Endothelial cell of umbilical vein (primary cell): ENCODE results near the gene ARHGEF16. TPM values are rescaled to one million over a fixed set of nuclear protein-coding genes. Genes with fewer than 3 reads are reported as not detected.

Experiments used
- BruUV-seq: library from RNA; stranded (reverse); fragments of 400-500 nt; replicated peaks from 2 replicates; lab custom pipeline; 2021; lab: Mats Ljungman, UMichigan
- CTCF ChIA-PET: fragments of 300-600, 350-600 bp; sonication (Branson Sonifier 250); formaldehyde crosslinking; loops from one replicate; lab custom pipeline; 2021; ENCODE audit warnings: antibody characterized with exemption, inconsistent platforms; lab: Charles Lee
- POLR2A ChIA-PET: fragments of 300-600, 350-600 bp; sonication (Branson Sonifier 250); formaldehyde crosslinking; loops from one replicate; lab custom pipeline; 2021; ENCODE audit warnings: antibody characterized with exemption, inconsistent platforms; lab: Charles Lee
- DNase-seq: peaks from one replicate; pipeline ENCODE4 v3.0.0-alpha.2; 2011; ENCODE audit warnings: low read depth, low spot score
- FAIRE-seq: peaks from 2 replicates; lab custom pipeline; 2011; peaks lifted over from hg19 to GRCh38; lab: Jason Lieb, UNC
- H2AFZ ChIP-seq: 2 replicates; pipeline ENCODE4 v1.6.0; 2012; ENCODE audit warnings: low read depth, low read length, control low read depth, inconsistent platforms
- H3K27ac ChIP-seq: 2 replicates; pipeline ENCODE4 v1.5.1; 2011; ENCODE audit warnings: low read depth, mild to moderate bottlenecking, control low read depth, low read length, moderate library complexity; ENCODE audit not compliant: insufficient read depth
- H3K27me3 ChIP-seq, 2 experiments: 2 replicates each; pipeline versions ENCODE4 v1.6.0 to v1.6.1; 2011; ENCODE audit warnings: low read length in 2 of 2, mixed read lengths in 1 of 2; ENCODE audit not compliant: control insufficient read depth in 2 of 2, insufficient read depth in 2 of 2
- H3K36me3 ChIP-seq, 2 experiments: 2 replicates in 1 of 2; 3 replicates in 1 of 2; pipeline ENCODE4 v1.5.1; 2011; ENCODE audit warnings: low read length in 2 of 2, mild to moderate bottlenecking in 1 of 2, moderate library complexity in 1 of 2; ENCODE audit not compliant: control insufficient read depth in 2 of 2, insufficient read depth in 2 of 2; ENCODE audit errors: extremely low read depth in 1 of 2
- H3K4me1 ChIP-seq: 3 replicates; pipeline ENCODE4 v1.5.1; 2011; ENCODE audit warnings: mild to moderate bottlenecking, low read length; ENCODE audit not compliant: control insufficient read depth, insufficient read depth; ENCODE audit errors: extremely low read depth
- H3K4me2 ChIP-seq: 2 replicates; pipeline ENCODE4 v1.6.1; 2011; ENCODE audit warnings: low read length, control low read depth, mixed read lengths; ENCODE audit not compliant: insufficient read depth
- H3K4me3 ChIP-seq, 3 experiments: fragments of 200-600 bp in 1 of 3; sonication (generic), shearing (Covaris generic) in 1 of 3; replicated peaks in 1 of 3; 2 replicates each; pipeline ENCODE4 v1.5.1; 2011 to 2016; ENCODE audit warnings: control low read depth in 3 of 3, low read length in 3 of 3, mild to moderate bottlenecking in 2 of 3, inconsistent platforms in 1 of 3, low read depth in 1 of 3, moderate library complexity in 1 of 3; ENCODE audit not compliant: insufficient read depth in 1 of 3
- H3K79me2 ChIP-seq: 2 replicates; pipeline ENCODE4 v1.6.0; 2012; ENCODE audit warnings: low read length, inconsistent platforms; ENCODE audit not compliant: control insufficient read depth, insufficient read depth
- H3K9ac ChIP-seq: replicated peaks from 2 replicates; pipeline ENCODE3; 2011; ENCODE audit warnings: low read length, control low read depth; ENCODE audit not compliant: insufficient read depth; ENCODE audit errors: extremely low read depth
- H3K9me1 ChIP-seq: replicated peaks from 3 replicates; pipeline ENCODE4 v1.6.0; 2011; ENCODE audit warnings: mild to moderate bottlenecking, low read length; ENCODE audit not compliant: control insufficient read depth, insufficient read depth; ENCODE audit errors: extremely low read depth
- H3K9me3 ChIP-seq: replicated peaks from 2 replicates; pipeline ENCODE4 v1.5.1; 2012; ENCODE audit warnings: low read length, inconsistent platforms; ENCODE audit not compliant: control insufficient read depth, insufficient read depth
- H4K20me1 ChIP-seq: replicated peaks from 2 replicates; pipeline ENCODE3; 2011; ENCODE audit warnings: mild to moderate bottlenecking, low read length; ENCODE audit not compliant: control insufficient read depth, insufficient read depth; ENCODE audit errors: extremely low read depth
- EZH2 ChIP-seq: IDR thresholded peaks from 2 replicates; pipeline ENCODE4 v1.6.1; 2012; ENCODE audit warnings: borderline replicate concordance, low read depth, mild to moderate bottlenecking, moderate library complexity, low read length, inconsistent platforms; ENCODE audit not compliant: severe bottlenecking
- FOS ChIP-seq: IDR thresholded peaks from 2 replicates; pipeline ENCODE4 v1.6.1; 2011; ENCODE audit warnings: mild to moderate bottlenecking, low read length, moderate library complexity, borderline replicate concordance; ENCODE audit not compliant: insufficient read depth
- GATA2 ChIP-seq: IDR thresholded peaks from 2 replicates; pipeline ENCODE4 v1.7.0; 2011; ENCODE audit warnings: low read depth, mild to moderate bottlenecking, moderate library complexity, mixed read lengths, low read length; ENCODE audit not compliant: insufficient read length, insufficient read depth
- JUN ChIP-seq: IDR thresholded peaks from 2 replicates; pipeline ENCODE4 v1.6.1; 2011; ENCODE audit warnings: borderline replicate concordance, low read depth; ENCODE audit not compliant: insufficient read length, insufficient read depth
- MYC ChIP-seq: IDR thresholded peaks from one replicate; pipeline ENCODE4 v1.6.1; 2011; ENCODE audit warnings: mild to moderate bottlenecking, low read depth, low read length
- POLR2A ChIP-seq: IDR thresholded peaks from 2 replicates; pipeline ENCODE4 v1.6.1; 2012; ENCODE audit warnings: low read depth, mild to moderate bottlenecking, control low read depth, low read length
- POLR2AphosphoS5 ChIP-seq: IDR thresholded peaks from 2 replicates; pipeline ENCODE4 v1.6.1; 2012; ENCODE audit warnings: low read depth, mild to moderate bottlenecking, control low read depth, low read length, moderate library complexity; ENCODE audit not compliant: insufficient read depth
- dilution Hi-C: fragments of 300-500 bp; cut with MboI; formaldehyde crosslinking; loops from one replicate; pipeline ENCODE4 v1.15.0; 2019; ENCODE audit warnings: low sequenced_read_pairs; ENCODE audit not compliant: extremely low pct_ligation_motif_present
- intact Hi-C: fragments of 100-400 bp; cut with micrococcal nuclease; formaldehyde crosslinking; loops from one replicate; pipeline ENCODE4 v1.10.0; 2022
- polyA plus RNA-seq, 4 experiments: library from polyadenylated mRNA; depleted of rRNA in 3 of 4; stranded (reverse) in 3 of 4; unstranded in 1 of 4; fragments of >200 nt; gene quantifications; 2 replicates each; pipeline versions ENCODE4 v1.2.1 to v1.2.3, GENCODE V29; 2011 to 2012; ENCODE audit warnings: missing spikeins in 1 of 4
- total RNA-seq: library from RNA; stranded (reverse); gene quantifications from 2 replicates; pipeline ENCODE4 v1.2.3, GENCODE V29; 2021
- TF ChIP-seq, protein P1 (sequence below), 2 donors: IDR thresholded peaks; 1 replicate in 1 of 2; 2 replicates in 1 of 2; pipeline ENCODE4 v1.5.1; 2011; ENCODE audit warnings: low read length in 2 of 2, mild to moderate bottlenecking in 2 of 2, moderate library complexity in 2 of 2, control low read depth in 1 of 2, inconsistent platforms in 1 of 2, low read depth in 1 of 2; ENCODE audit not compliant: insufficient read depth in 1 of 2; ENCODE audit errors: extremely low read depth in 1 of 2
- TF ChIP-seq, protein P2 (sequence below): IDR thresholded peaks from 2 replicates; pipeline ENCODE4 v1.6.1; 2011; ENCODE audit not compliant: insufficient read depth, insufficient read length

The ARHGEF16 gene
- total and polyA plus RNA-seq, 2 donors (not counting 3 experiments of a cell fraction or from before 2014, with no cell fraction given): 0.52 to 1.3 TPM

DNA sequence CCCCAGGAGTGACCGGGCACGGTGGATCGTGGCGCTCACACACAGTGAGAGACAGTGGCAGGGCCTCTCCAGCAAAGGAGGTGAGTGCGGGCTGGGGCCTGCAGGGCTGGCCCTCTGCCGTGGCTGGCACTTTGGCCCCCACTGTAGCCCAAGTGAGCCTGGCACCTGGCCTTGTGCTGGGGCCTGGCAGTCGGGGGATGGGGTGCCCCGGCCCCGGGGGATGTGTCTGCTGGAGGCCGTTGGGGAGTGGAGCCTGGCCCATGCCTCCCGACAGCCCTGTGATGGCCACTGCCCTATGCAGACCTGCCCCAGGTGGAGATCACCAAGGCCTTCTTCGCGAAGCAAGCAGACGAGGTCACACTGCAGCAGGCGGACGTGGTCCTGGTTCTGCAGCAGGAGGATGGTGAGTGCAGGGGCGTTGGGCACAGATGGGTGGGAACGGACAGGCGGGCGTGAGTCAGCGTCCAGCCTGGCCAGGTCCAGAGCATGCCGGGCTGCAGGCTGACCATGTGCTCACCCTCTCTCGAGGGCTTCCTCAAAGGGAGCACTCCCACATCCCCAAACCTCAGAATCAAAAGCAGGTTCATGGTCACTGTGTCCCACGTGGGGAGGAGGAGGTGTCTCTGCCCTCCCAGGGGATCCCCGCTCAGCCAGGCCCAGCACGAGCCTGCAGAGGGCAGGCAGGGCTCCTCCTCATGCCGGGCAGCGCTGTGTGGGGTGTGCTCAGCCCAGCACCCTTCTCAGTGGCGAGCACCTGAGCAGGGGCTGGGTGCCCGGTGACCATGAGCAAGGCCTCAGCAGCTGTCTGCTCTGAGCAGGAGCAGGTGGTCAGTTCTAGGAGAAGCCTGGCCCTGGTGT, 25.3 kb downstream of the ARHGEF16 start:
- TF ChIP-seq JUN (no peak), POLR2AphosphoS5 (no peak), POLR2A (no peak)
- TF ChIP-seq, protein P1, sequence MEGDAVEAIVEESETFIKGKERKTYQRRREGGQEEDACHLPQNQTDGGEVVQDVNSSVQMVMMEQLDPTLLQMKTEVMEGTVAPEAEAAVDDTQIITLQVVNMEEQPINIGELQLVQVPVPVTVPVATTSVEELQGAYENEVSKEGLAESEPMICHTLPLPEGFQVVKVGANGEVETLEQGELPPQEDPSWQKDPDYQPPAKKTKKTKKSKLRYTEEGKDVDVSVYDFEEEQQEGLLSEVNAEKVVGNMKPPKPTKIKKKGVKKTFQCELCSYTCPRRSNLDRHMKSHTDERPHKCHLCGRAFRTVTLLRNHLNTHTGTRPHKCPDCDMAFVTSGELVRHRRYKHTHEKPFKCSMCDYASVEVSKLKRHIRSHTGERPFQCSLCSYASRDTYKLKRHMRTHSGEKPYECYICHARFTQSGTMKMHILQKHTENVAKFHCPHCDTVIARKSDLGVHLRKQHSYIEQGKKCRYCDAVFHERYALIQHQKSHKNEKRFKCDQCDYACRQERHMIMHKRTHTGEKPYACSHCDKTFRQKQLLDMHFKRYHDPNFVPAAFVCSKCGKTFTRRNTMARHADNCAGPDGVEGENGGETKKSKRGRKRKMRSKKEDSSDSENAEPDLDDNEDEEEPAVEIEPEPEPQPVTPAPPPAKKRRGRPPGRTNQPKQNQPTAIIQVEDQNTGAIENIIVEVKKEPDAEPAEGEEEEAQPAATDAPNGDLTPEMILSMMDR (IDR thresholded peaks at IDR 0.05; ENCODE audit: extremely low read depth in 1 of 2, insufficient read depth in 1 of 2, low read depth in 1 of 2, low read length in 2 of 2): no peak
- Histone ChIP-seq H3K4me1 (no peaks in the 10 kb centered on the region), H3K9me1 (no peaks in the 10 kb centered on the region), H3K4me2 (no peak overlapping the region), H3K27ac (no peak overlapping the region), H2AFZ (no peak overlapping the region), H3K79me2 (no peaks in the 10 kb centered on the region), H3K36me3 (no peaks in the 10 kb centered on the region), H4K20me1 (no peaks in the 10 kb centered on the region), H3K27me3 (no peaks in the 10 kb centered on the region), H3K4me3 (no peak overlapping the region), H3K9me3 (no peaks in the 10 kb centered on the region), H3K9ac (no peak overlapping the region)
- BruUV-seq: no TSS peak
- dilution Hi-C loops: no loop called here
- CTCF ChIA-PET: interaction anchor here (3.9 kb wide), 1 partner anchor 27 kb away, joined by 75 read pairs; no protein-coding TSS in a partner anchor
- intact Hi-C loops: no loop called here
- no peak for DNase-seq
- POLR2A ChIA-PET: no interaction called here
- FAIRE-seq: no peak

DNA sequence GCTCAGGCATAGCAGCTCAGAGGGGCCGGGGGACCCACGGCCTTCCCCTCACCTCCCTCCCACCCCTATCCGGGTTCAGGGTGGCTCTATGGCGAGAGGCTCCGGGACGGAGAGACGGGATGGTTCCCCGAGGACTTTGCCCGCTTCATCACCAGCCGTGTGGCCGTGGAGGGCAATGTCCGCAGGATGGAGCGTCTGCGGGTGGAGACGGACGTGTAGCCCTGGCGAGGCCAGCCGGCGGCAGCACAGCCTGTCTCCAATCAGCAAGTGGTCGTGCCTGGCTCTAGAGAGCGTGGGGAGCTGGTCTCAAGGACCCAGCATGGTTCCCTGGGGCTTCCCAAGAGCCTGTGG, 25.9 kb downstream of the ARHGEF16 start:
- H3K9ac ChIP-seq: no peak overlapping the region
- H3K4me2 ChIP-seq: no peak overlapping the region
- H3K9me3 ChIP-seq: no peaks in the 10 kb centered on the region
- H3K79me2 ChIP-seq: no peaks in the 10 kb centered on the region
- H3K27ac ChIP-seq: no peak overlapping the region
- H4K20me1 ChIP-seq: no peaks in the 10 kb centered on the region
- DNase-seq (no peak), FAIRE-seq (no peak)
- H2AFZ ChIP-seq: no peak overlapping the region
- ChIA-PET CTCF (interaction anchor here (3.9 kb wide), 1 partner anchor 27 kb away, joined by 75 read pairs; no protein-coding TSS in a partner anchor), POLR2A (no interaction called here)
- no TSS peak for BruUV-seq
- no peaks in the 10 kb centered on the region for H3K36me3 ChIP-seq
- TF ChIP-seq, protein P2, sequence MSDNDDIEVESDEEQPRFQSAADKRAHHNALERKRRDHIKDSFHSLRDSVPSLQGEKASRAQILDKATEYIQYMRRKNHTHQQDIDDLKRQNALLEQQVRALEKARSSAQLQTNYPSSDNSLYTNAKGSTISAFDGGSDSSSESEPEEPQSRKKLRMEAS: no peak
- no peak for TF ChIP-seq JUN
- TF ChIP-seq, protein P1 (IDR thresholded peaks at IDR 0.05; ENCODE audit: extremely low read depth in 1 of 2, insufficient read depth in 1 of 2, low read depth in 1 of 2, low read length in 2 of 2): no peak
- TF ChIP-seq MYC: no peak
- TF ChIP-seq POLR2A: no peak
- TF ChIP-seq FOS: no peak
- no peak for TF ChIP-seq POLR2AphosphoS5
- no peak for TF ChIP-seq EZH2
- no peak for TF ChIP-seq GATA2
- H3K9me1 ChIP-seq: no peaks in the 10 kb centered on the region
- H3K4me1 ChIP-seq: no peaks in the 10 kb centered on the region
- no peaks in the 10 kb centered on the region for H3K27me3 ChIP-seq
- dilution Hi-C loops: no loop called here
- intact Hi-C loops: no loop called here
- H3K4me3 ChIP-seq: no peak overlapping the region
